ENCODE measurements around the gene ATP6V0C.

Gene ATP6V0C

GRCh38 chr16:2493605-2494004 is 20.1 kb upstream of the ATP6V0C start:
- FAIRE-seq, result no peak

DNA sequence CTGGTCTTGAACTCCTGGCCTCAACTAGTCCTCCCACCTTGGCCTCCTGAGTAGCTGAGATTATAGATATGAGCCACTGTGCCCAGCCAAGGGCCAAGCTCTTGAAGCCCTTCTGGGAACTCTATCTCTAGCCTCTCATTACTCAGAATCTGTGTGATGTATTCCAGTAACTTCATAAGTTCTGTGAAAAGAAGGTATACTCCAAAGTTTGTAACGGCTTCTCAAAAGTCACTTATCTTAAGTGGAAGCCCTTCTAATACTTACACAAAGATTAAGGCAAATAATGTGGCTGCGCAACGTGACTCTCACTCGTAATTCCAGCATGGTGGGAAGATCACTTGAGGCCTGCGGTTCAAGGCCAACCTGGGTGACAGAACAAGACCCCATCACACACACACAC is 19.1 kb upstream of the ATP6V0C start:
- FAIRE-seq, result no peak

GRCh38 chr16:2495041-2495440 is 18.7 kb upstream of the ATP6V0C start:
- FAIRE-seq, result no peak

GRCh38 chr16:2496223-2497115 is 17.3 kb upstream of the ATP6V0C start:
- no peak for FAIRE-seq

- FAIRE-seq, result no peak
Observed at GRCh38 chr16:2497116-2497630, 16.6 kb upstream of the ATP6V0C start.

GRCh38 chr16:2497695-2498484 is 15.9 kb upstream of the ATP6V0C start:
- no peak for FAIRE-seq

DNA sequence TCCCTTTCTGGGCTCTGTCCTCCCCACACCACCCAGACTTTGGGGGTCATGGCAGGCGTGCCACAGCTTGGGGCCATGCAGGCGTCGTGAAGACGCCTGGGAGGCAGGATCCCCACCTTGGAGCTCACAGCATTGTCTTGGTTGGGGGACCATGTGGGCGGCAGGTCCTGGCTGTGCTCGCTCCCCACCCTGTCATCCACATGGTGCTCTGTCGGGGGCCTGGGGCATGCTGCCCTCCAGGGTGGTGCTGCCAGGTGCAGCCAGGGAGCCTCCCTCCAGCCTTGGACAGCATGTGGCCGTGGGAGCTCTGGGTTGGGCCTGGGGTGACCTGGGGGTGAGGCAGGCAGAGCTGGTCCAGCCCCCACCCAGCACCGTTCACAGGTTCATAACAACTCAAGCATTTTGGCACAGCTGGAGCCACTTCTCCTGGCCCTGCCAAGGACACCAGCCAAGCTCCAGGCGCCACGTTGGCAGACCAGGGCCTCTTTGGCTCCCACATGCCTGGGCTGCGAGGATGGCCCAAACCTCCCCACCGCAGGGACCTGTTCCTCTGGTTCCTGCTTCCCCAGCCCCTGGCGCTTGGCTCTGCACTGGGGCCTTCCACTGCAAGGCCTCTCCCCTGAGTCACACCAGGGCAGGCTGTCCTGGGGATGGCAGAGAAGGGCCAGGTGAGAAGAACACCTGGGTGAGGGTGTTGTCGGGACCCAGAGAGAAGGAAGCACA is 15.1 kb upstream of the ATP6V0C start:
- FAIRE-seq, result no peak

DNA sequence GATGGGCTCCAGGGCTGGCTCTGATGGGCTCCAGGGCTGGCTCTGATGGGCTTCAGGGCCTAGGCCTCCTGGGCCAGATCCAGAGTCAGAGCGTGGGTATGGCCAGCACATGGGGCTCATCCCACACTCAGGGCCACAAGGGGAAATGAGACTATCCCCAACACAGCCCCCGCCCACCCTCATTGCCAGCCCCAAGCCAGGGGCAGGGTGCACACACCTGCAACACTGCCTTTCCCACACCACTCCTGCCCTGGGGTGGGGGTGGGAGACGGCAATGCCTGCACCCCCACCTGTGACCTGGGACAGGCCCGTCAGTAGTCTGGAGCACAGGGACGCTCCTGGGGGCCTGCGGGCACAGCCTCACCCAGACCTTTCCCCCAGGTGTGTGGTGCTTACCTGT is 14.3 kb upstream of the ATP6V0C start:
- no peak for FAIRE-seq

DNA sequence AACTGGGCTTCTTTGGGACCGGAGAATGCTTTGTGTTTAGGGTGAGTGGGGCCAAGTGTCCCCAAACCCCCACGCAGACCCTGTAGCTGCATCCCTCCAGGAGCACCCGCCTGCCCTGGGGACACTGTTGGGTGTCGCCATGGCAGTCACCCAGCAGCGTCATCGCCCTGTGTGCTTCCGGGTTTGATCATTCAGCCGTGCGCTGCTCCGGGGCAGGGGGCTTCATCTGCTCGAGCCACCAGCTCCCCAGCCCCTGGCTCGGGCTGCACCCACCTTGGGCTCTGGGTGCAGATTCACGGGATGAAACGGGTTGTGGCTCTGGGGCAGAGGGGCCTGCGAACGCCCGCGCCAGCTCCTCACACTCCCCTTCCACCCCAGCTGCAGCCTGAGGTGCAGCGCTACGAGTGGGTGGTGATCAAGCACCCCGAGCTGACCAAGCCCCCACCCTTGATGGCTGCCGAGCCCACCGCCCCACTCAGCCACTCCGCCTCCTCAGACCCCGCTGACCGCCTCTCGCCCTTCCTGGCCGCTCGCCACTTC is 13.8 kb upstream of the ATP6V0C start:
- FAIRE-seq, result no peak

GRCh38 chr16:2500430-2500917 is 13.3 kb upstream of the ATP6V0C start:
- no peak for FAIRE-seq

DNA sequence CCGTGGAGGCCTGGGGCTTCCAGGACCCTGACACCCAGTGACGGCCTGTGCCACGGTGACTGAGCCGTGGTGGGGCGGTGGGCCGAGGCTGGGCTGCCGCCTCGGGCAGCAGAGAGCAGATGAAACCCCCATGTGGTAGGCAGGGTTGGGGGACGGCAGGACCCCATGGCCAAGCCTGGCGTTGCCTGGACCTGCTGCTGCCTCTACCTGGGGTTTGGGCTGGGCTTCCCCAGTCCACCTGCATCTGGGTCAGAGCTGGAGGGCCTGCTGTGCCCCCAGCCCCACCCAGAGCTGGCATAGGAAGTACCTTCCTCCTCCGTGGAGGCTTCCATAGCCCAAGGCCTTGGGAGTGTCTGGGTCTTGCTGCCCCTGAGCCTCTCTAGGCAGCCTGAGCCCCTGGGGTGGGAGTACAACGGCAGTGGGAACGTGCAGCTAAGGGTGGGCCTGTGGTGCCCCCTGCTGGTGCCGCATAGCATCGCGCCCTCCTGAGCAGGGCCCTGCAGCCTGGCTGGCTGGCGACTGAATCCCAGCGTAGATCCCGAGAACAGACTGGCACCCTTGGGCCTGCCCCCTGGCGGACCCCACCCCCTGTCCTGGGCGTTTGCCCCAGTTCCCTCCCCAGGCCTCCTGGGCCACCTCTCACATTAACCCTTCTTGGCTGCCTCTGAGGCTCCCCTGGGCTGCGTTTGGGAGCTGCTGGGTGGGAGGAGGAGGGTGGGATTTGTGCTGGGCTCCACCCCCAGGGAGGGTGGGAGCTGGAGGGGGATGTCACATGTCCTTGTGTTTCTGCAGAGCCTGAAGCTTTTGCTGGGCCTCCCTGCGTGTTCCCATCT is 12.6 kb upstream of the ATP6V0C start:
- no peak for FAIRE-seq

DNA sequence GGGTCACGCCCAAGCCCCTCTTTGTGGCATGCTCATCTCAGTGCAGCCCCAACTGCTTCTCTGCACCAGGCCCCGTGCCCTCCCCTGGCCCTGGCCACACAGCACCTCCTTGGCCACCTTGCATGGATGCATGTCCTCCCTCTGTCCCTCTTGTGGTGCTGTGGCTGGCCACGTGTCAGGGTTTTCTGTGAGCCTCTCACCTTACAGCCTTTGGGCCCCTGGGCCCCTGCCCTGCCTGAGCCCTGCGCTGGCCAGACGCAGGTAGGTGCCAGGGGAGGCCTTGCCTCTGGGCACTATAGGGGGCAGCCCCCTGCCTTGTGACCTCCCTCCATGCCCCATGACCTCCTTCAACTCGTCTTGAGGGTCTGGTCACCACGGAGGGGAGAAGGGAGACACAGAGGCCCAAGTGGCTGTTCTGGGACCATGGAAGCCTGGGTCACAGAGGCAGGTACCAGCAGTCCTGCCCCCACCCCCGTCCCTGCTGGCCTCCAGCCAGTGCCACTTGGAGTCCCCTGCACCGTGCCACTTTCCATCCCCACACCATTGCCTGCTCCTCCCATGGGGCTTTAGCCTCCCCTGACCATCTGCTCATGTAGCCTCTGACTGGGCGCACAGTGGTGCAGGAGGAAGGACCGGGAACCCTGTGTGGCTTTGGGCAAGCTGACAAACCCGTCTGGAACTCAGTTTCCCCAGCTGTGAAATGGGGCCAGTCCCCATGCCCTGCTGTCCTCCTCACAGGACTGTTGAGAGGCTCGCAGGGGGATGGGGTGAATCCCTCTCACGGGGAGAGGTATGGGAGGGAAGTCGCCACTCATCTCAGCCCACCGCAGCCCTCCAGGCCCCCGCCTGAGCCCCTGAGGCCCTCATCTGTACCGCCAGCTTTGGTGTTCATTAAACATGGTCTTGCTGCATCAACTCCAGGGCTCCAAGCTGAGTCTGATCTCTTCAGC is 11.5 kb upstream of the ATP6V0C start:
- FAIRE-seq, result no peak

GRCh38 chr16:2505695-2506094 is 8.1 kb upstream of the ATP6V0C start:
- FAIRE-seq, result no peak

DNA sequence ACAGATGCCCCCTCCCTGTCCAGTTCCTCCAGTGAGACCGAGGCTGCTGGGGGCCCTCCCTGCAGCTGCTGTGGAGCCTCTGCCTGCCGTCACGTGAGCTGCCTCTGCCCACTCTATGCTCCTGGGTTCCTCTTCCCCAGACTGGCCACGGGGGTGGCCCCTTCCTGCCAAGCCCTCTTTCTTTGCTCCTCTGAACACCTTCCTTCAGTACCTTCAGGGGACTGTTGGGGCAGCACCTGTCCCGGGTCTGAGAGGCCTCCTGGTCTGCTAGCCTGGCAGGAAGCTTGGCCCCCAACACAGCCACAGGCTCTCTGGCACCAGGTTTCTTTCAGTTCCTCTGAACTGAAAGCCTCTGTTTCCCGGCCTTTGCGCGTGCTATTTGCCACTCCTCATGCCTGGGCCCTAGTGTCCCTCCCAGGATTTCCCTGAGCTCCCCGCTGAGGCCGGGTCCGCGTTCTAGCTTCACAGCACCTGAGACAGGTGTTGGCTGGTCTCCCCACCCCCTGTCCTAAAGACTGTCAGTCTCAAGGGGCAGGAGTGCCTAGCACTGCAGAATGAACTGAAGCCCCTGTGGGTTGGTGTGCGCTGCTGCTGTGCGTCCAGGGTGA is 6.6 kb upstream of the ATP6V0C start:
- FAIRE-seq, result no peak

GRCh38 chr16:2507665-2508064 is 6.1 kb upstream of the ATP6V0C start:
- FAIRE-seq, result no peak

GRCh38 chr16:2508722-2509400 is 4.9 kb upstream of the ATP6V0C start:
- FAIRE-seq, result no peak

DNA sequence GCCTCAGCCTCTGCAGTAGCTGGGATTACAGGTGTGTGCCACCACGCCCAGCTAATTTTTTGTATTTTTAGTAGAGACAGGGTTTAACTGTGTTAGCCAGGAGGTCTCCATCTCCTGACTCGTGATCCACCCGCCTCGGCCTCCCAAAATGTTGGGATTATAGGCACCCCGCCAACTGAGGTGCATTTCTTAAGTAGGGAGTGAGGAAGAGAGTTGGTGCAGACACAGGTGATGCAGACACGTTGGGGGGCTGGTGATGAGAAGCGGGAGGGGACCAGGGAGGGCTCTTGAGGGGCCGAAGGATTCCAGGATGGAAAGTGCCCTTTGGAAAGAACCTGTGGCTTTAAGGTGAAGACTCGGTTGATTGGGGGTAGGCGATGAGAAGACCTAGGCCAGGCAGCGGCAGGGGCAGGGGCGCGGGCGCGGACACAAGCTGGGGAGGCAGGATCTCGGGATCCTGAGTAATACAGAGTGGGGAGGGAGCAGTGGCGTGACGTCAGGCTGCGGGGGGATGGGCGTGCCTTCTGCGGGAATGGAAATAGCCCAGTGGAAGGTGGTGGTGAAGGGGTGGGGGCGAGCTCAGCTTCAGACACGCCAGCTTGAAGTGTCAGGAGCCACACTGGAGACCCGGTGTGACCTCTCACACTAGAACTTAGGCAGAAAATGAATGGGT is 2.5 kb upstream of the ATP6V0C start:
- FAIRE-seq, result no peak

GRCh38 chr16:2511996-2512734 is 1.6 kb upstream of the ATP6V0C start:
- FAIRE-seq, result no peak

All from colon (tissue), 2 donors.